GM19238 (cell line): ENCODE measurements around the gene AP1AR.
"Not testable (repeated sequence)": the region's sequence is repeated elsewhere in the genome, so short reads cannot be mapped to it uniquely, and the experiment has no call there.

Experiments
- DNase-seq: peaks from one replicate; pipeline ENCODE4 v3.0.0; 2011; ENCODE audit warnings: low spot score; ENCODE audit not compliant: insufficient read length

The AP1AR gene, protein sequence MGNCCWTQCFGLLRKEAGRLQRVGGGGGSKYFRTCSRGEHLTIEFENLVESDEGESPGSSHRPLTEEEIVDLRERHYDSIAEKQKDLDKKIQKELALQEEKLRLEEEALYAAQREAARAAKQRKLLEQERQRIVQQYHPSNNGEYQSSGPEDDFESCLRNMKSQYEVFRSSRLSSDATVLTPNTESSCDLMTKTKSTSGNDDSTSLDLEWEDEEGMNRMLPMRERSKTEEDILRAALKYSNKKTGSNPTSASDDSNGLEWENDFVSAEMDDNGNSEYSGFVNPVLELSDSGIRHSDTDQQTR

DNA sequence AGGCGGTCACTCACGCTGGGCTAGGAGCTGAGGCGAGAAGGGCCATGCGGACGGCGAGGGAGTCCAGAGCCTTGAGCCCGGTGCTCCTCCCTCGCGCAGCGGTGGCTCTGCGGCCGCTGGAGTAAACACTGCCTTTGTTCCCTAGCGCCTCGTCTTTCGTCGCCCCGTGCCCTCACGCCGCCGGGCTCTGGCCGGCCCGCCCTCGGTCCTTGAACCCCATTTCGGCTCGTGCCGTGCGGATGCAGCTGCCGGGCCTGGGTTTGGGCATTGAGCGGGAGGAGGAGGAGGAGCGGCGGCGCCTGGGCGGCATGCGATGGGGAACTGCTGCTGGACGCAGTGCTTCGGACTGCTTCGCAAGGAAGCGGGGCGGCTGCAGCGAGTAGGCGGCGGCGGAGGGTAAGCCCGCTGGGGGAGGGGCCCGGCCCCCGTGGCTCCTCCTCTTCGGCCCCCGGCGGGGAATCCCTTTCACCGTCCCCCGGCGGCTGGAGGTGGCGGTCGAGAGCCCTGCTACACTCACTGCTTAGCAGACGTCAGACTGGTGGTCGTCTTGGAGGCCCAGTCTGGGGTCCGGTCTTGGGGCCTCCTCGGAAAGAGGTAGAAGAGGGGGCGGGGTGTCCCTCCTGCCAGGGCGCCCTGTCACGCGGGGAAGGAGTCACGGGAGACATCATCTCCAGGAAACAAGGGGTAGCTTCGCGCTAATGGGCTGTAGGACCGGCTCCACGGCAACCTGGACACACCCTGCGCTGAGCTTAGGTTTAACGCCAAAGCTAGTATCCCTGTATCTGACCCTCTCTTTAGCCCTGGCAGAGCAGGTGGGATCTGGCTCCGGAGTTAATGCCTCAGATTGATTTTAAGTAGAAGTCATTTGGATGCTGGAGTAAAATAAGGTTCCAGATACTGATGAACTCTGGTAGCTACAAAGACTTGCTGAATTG, at the start of gene AP1AR:
Gene AP1AR (plus strand): TSS at position 9 of the 935 bp plus-strand sequence. CDS start 305 bp downstream, at position 314.
- DNase-seq = peak; percentile 75

DNA sequence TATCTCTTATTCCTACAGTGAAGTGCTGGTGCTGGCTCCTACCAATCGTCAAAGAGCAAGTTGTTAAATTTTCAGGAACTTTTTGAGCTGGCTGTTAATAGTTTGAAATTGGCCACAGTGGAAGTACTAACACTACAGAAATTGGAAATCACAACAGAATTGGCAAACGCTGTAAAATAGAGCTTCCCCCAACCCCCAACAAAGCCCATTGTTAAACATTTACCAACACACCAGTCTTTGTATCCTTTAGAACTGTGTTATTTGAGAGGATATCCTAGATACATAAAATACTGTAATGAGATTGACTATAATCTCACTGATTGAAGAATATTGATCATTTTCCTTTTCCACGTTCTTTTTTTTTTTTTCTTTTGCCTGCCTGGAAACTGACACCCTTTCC, 49.0 kb upstream of the AP1AR start:
- DNase-seq = no peak

DNA sequence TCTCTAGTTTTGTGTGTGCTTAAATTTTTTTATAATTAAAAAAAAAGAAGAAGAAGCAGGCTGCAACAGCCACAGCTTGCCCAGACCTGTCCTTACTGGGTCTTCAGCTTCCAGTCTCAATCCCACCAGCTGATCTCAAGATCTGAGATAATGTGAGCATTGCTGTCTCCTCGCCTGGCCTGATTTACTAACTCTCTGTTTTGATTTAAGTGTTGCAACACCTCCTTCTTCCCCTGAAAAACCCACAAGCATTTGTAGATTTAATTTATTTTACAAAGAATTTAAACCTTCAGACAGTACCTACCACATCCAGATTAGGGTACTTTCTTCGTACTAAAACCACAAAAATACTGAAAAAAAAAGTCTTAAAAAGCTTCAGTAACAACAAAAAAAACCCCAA, 48.3 kb upstream of the AP1AR start:
- no peak for DNase-seq

DNA sequence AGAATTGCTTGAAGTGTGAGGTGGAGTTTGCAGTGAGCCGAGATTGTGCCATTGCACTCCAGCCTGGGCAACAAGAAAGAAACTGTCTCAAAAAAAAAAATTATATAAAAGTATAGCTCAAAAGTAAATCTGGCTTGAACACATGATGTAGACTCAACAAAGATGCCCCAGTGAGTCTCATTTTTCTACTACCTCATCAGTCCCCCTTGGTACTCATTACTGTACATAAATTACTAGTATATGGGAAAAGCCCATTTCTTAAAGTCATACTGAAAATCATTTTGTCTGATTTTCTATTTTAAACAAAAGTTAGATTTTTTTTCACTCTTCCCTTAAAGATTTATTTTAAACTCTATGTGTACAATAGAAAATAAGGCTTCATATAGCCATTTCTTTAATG, 47.1 kb upstream of the AP1AR start:
- DNase-seq = no peak

DNA sequence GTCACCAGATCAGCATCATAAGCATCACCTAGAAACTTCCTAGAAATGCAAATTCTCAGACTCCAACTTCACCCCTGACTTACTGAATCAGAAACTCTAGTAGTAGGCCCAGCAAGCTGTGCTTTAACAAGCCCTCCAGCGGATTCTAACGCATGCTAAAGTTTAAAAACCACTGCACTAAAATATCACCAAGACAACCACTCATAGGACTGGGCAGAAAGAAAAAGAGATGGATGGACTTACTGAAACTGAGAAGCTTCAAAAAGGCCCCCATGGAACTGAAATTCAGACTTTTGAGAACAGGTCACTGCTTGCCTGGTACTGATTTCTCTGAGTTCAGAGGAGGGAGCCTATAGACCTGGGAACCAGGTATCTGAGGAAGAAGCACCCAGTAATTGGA, 46.3 kb upstream of the AP1AR start:
- DNase-seq = no peak

DNA sequence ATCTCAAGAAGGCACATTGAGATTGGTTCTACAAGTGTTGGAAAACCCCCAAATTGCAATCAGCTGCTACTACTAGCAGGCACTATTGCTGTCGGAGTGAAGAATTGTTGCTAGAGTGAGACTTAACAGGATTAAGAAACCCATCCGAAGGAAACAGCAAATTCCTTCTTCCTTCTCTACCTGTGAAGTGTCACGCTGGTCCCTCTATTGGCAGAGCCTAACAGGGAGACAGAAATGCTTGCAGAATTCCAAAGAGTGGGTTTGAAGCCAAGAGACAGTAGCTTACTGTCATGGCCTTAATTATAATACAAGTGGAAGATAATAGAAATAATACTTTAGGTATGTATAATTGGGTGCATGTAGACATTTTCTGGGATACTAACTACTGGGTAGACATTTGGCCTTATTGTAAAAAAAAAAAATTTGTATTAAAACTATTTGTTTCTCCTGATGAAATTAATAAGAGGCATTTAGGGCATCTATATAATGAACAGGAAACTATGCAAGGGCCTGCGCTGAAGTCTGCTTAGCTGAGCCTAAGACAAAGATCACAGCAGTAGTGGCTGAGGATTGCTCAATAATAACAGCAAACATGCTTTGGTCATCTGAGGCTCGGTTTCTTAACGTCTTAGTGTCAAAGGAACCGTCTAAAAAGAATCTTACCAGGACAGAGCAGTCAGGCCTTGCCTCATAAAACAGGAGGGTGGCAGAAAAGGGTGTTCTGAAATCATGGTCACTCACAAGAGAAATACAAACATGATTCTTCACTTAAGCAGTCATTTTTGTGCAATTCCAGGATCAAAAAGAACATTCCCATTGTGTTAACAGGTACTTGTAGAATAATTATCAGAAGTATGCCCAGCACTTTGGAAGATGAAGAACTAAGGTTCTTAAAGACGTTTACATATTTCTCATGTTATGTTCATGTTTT, 45.6 kb upstream of the AP1AR start:
- DNase-seq = no peak

DNA sequence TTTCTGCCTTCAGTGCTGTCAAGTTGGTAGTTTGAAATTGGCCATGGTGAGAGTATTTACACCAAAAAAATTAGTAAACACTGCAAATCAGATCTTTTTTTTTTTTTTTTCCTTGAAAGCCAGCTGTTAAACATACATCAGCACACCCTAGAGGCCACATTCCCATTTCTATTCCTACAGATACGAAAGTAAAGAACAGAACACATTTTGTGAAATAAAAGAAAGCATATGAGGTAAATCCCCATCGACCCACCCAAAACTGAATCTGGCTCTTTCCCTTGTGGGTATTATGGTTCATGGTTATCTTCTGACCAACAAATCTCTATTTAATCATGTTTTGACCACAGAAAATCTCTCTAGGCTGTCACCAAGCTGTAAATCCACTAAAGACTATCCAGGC, 41.8 kb upstream of the AP1AR start:
- DNase-seq = no peak

DNA sequence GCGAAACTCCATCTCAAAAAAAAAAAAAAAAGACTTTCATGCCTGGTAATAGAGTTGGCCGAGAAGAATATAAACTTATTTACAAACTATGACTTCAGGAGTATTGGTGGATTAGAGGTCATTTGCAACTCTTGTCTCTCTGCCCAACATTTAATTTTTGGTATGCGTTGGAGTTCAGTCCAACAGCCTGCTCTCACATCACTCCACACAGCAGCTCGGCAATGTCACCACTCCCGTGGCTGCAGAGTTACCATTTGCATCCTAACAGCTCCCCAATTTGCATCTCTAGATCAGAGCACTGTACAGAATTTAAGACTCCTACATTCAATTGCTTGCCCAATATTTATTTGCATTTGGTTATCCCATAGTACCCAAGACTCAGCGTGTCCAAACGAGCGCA, 40.9 kb upstream of the AP1AR start:
- no peak for DNase-seq

DNA sequence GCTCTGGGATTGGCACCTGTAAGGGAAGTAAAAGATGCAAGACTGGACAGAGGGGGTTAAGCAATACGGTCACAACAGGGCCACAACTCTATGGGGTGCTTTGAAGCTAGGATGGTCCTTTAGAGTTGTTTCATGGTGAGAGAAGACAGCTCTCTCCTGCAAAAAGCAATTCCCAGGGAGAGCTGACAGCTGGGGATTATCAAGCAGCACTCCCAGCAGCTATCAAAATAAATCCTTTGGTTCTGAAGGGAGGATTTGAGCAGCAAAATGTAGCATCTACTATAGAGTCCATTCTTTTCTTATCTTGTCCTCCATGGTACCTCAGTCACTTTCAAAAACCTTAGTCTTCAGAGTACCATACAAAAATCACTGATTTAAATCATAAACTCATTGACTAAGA, 35.1 kb upstream of the AP1AR start:
- no peak for DNase-seq

DNA sequence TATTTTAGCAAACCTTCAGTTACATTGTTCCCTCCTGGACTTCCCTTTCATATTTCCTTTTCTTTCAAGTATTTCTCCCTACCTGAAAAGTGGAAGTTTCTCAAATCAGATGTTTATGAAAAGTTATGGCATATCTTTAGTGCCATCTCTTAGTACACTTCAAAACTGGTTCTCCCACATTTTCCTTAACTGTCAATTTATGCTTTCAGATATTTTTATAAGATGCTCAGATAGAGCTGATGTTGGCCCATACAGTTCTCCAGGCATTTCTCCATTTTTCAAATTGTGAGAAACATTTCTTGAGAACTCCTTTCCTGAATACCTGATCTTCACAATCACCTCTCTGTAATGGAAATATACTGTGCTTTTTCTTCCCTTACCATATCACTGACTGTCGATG, 32.5 kb upstream of the AP1AR start:
- no peak for DNase-seq

DNA sequence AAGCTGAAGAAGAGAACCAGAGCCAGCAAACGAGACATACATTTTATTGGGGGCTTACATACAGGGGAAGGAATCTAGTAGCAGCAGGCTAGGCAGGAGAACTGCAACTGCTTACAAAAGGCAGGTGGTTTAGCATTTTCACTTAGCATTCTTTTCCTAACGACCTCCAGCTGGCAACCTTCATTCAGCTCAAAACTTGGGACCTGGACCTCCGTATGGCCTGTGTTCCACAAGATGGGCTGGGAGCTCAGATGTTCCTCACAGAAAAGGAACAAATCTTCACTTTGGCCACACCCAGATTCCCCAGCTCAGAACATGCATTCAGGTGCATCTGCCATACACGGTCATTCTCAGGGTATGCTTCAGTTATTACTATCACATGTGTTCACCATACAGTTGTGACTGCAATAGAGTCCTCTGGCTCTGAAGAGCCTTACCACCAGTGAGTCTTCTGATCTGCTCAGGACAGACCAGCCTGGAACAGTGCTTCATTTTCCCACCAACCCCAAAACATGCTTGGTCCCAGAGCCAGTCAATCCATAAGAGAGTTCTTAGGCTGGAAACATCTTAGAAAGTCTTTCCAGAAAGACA, 29.6 kb upstream of the AP1AR start:
- DNase-seq = no peak

DNA sequence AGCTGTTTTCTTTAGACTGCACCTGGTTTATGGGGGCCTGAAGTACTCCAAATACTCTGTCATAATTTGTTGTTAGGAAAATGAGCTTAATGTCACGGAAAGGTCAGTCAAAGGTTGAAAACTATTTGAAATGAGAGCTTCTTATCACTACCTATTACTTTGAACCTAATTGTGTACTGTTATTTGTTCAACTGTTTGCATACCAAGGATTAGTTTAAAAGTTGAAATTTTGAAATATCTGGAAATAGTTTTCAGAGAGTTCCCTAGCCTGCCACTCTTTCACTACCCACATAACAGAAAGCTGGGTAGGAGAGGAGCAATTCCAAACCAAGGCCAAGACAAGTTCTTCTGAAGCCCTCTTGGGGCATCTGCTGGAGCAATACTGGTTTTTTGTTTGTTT, 28.0 kb upstream of the AP1AR start:
- no peak for DNase-seq

DNA sequence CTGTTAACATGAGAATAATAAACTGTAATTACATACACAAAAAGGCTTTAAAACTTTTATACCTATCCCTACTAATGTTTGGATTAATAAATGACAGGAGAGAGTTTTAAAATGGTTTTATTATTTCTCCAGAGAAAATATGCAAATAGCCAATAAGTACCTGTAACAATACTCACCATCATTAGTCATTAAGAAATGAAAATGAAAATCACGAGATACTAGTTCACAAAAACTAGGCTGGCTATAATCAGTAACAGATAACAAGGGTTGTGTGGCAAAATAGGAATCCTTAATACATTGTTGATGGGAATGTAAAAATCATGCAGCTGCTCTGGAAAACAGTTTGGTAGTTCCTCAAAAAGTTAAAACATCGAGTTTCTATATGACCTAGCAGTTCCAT, 25.2 kb upstream of the AP1AR start:
- DNase-seq = no peak

DNA sequence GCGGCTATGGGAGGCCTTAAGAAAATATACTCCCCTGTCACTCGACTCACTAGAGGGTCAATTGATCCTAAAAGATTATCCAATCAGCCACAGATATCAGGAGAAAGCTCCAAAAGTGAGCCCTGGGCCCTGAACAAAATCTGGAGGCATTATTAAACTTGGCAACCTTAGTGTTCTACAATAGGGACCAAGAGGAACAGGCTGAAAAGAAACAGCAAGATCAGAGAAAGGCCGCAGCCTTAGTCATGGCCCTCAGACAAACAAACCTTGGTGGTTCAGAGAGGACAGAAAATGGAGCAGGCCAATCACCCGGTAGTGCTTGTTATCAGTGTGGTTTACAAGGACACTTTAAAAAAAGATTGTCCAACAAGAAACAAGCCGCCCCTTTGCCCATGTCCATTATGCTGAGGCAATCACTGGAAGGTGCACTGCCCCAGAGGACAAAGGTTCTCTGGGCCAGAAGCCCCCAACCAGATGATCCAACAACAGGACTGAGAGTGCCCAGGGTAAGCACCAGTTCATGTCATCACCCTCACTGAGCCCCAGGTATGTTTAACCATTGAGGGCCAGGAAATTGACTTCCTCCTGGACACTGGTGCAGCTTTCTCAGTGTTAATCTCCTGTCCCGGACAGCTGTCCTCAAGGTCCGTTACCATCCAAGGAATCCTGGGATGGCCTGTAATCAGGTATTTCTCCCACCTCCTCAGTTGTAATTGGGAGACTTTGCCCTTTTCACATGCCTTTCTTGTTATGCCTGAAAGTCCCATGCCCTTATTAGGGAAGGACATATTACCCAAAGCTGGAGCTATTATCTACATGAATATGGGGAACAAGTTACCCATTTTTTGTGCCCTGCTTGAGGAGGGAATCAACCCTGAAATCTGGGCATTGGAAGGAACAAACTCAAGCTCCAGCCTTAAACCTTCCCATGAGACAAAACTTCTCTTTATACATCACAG, 23.2 kb upstream of the AP1AR start:
- not testable (repeated sequence) for DNase-seq

DNA sequence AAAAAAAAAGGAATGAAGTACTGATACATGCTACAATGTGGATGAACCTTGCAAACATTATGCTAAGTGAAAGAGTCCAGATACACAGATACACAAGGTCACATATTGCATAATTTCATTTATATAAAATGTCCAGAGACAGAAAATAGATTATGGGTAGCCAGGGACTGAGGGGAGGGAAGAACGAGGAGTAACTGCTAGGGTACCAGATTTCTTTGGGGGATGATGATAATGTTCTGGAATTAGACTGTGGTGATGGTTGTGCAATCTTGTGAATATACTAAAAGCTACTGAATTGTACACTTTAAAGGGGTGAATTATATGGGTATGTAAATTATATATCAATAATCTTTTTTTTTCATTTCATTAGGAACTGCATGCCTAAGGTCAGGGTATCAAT, 20.8 kb upstream of the AP1AR start:
- no peak for DNase-seq

DNA sequence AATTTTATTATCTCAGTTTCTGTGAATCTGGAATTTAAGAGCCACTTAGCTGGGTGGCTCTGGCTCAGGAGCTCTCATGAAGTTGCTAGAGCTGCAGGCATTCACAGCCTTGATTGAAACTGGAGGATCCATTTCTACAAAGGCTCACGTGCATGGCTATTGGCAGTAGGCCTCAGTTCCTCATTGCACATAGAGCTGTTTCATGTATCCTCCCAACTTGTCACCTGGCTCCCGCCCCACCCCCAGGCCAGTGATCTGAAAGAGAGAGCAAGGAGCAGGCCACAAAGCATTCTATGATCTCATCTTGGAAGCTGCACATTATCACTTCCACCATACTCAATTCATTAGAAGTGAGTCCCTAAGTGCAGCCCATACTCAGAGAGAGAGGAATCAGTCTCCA, 18.5 kb upstream of the AP1AR start:
- no peak for DNase-seq

DNA sequence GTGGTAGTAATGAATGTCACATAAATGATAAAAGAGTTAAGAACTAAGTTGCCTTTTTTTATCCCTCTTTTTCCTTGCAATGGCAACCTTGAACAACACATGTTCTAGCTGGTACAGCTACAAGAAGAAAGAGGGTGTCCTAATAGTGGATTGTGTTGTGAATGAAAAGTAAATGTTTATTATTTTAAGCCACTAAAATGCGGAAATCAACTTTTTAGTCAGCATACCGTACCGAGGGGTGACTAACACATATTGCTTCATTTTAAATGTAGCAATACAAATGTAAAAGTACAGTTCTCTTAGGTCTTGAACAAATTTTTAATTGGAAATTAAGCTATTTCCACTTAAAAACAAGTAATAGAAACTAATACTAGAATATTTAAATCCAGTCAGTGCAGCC, 17.7 kb upstream of the AP1AR start:
- no peak for DNase-seq

DNA sequence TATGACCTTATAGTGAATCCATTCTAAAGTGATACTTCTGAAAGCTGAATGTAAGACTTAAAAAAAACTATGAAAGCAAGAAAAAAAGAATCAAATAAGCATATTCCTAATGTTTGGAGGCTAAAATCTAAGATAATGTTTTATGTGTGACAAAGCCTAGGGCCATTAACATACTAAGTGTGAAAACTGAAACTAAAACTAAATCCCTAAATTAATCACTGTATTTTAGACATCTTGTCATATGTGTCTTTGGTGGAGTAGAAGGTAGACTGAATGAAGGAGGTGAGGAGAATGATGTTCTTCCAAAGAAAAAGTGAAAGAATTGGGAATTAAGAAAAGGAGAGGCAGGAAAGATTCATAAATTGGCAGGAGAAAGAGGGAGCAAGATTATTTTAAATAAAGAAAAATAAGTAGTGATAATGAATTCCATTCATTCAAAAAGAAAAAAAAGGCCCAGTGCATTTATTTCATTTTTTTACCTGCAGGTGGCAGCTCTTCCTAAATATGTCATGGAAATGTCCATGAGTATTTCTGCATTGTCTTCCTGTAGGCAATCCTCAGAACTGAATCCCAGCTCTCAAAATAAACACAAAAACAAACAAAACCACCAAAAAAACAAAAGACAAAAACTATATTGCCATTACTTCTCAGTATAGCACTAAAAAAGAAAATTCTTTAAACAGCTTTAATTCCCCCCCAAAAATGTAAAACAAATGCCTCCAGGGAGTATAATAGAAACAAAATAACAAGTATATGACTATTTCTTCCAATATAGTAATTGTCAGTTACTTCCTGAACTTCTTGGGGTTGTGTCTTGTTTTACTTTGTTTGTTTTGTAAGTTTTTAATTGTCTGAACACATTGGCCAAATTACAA, 17.0 kb upstream of the AP1AR start:
- DNase-seq = no peak

DNA sequence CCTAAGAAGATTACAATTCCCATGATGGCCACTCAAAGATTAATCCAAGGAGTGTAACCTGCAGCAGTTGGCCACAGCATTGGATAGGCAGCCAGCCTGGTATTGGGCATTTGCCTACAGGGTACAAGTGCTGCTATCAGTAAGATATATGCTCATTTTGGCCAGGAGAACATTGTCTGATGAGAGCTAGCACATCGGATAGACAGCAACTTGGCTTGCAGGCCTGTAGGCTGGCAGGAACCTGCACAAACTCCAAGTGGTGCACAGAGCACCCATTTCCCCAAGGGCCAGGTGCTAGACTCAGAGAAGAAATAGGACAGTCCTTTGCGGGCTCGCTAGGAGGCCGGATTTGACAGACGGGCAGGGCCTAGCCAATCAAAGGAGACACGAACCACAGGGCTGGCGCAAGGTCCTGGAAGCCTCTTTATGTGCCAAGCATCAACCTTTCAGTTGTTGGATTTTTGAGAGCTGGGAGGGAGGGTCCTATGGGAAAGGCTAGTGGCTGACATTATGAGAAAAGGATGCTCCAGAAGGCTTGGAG, 11.7 kb upstream of the AP1AR start:
- no peak for DNase-seq
